Nephron progenitor cell (in vitro differentiated cells): ENCODE results near the gene SUOX.

Source experiments
- DNase-seq: peaks from one replicate; pipeline ENCODE4 v3.0.0; 2021
- H3K27ac Mint-ChIP-seq: 2 replicates; pipeline ENCODE4 v1.8.0; 2021; ENCODE audit warnings: mild to moderate bottlenecking, moderate library complexity, mixed read lengths
- H3K27me3 Mint-ChIP-seq: 2 replicates; pipeline ENCODE4 v1.8.0; 2021; ENCODE audit warnings: mild to moderate bottlenecking, low read depth, mixed read lengths; ENCODE audit not compliant: poor library complexity
- H3K36me3 Mint-ChIP-seq: 2 replicates; pipeline ENCODE4 v1.8.0; 2021; ENCODE audit warnings: low read depth, mixed read lengths
- H3K4me1 Mint-ChIP-seq: 2 replicates; pipeline ENCODE4 v1.8.0; 2021; ENCODE audit warnings: mixed read lengths
- H3K4me3 Mint-ChIP-seq: 2 replicates; pipeline ENCODE4 v1.8.0; 2021; ENCODE audit warnings: mild to moderate bottlenecking, moderate library complexity, mixed read lengths
- H3K9me3 Mint-ChIP-seq: 2 replicates; pipeline ENCODE4 v1.8.0; 2021; ENCODE audit warnings: mild to moderate bottlenecking, moderate library complexity, mixed read lengths
- CTCF ChIP-seq: fragments of 200-600 bp; sonication (generic); IDR thresholded peaks from 2 replicates; pipeline ENCODE4 v1.5.0; 2021; ENCODE audit warnings: antibody characterized with exemption

The SUOX gene

GRCh38 chr12:55972042-55972441 is 25.0 kb upstream of the SUOX start:
- no peak for TF ChIP-seq CTCF
- no peak for DNase-seq
- Mint-ChIP-seq H3K27ac (no peak overlapping the region), H3K4me3 (no peak overlapping the region), H3K36me3 (peaks cover 27% of the 10 kb centered on the region), H3K9me3 (no peaks in the 10 kb centered on the region), H3K27me3 (no peaks in the 10 kb centered on the region), H3K4me1 (peaks cover 35% of the 10 kb centered on the region)

GRCh38 chr12:55972456-55972855 is 24.6 kb upstream of the SUOX start:
- Mint-ChIP-seq H3K4me3 (no peak overlapping the region), H3K36me3 (peaks cover 32% of the 10 kb centered on the region), H3K9me3 (no peaks in the 10 kb centered on the region), H3K4me1 (peaks cover 37% of the 10 kb centered on the region), H3K27ac (no peak overlapping the region), H3K27me3 (no peaks in the 10 kb centered on the region)
- DNase-seq, result no peak
- no peak for TF ChIP-seq CTCF

- no peak overlapping the region for H3K27ac Mint-ChIP-seq
- no peak for DNase-seq
- H3K36me3 Mint-ChIP-seq, result peaks cover 38% of the 10 kb centered on the region
- H3K4me3 Mint-ChIP-seq, result no peak overlapping the region
- no peak for TF ChIP-seq CTCF
- H3K9me3 Mint-ChIP-seq, result no peaks in the 10 kb centered on the region
- no peaks in the 10 kb centered on the region for H3K27me3 Mint-ChIP-seq
- peaks cover 31% of the 10 kb centered on the region for H3K4me1 Mint-ChIP-seq
These were observed 24.0 kb upstream of the SUOX start for GRCh38 chr12:55972911-55973598.

GRCh38 chr12:55973599-55974307 is 23.3 kb upstream of the SUOX start, which contains the start of gene RAB5B:
TSS of gene RAB5B (plus strand) at chr12:55974078. CDS start at chr12:55986961, 12,883 bp downstream.
- Mint-ChIP-seq H3K9me3 (no peaks in the 10 kb centered on the region), H3K27me3 (no peaks in the 10 kb centered on the region), H3K36me3 (peaks cover 44% of the 10 kb centered on the region), H3K27ac (no peak within 1 kb of the TSS), H3K4me3 (no peak within 1 kb of the TSS), H3K4me1 (peaks cover 28% of the 10 kb centered on the region)
- DNase-seq, result peak; percentile 95
- no peak for TF ChIP-seq CTCF

GRCh38 chr12:55974308-55974730 is 22.8 kb upstream of the SUOX start:
- Mint-ChIP-seq H3K9me3 (no peaks in the 10 kb centered on the region), H3K27me3 (no peaks in the 10 kb centered on the region), H3K4me3 (no peak overlapping the region), H3K36me3 (peaks cover 46% of the 10 kb centered on the region), H3K27ac (no peak overlapping the region), H3K4me1 (peaks cover 28% of the 10 kb centered on the region)
- peak; percentile 71 for DNase-seq
- TF ChIP-seq CTCF, result no peak
